GM18519 (cell line): Measurements from ENCODE around the gene RGS11.

Source experiments
- ATAC-seq: cut with Tn5 transposase; IDR thresholded peaks from one replicate; pipeline ENCODE4 v1.9.1; 2021; ENCODE audit warnings: mild to moderate bottlenecking, moderate library complexity; ENCODE audit not compliant: unreplicated experiment, low FRiP score

RGS11 gene

DNA sequence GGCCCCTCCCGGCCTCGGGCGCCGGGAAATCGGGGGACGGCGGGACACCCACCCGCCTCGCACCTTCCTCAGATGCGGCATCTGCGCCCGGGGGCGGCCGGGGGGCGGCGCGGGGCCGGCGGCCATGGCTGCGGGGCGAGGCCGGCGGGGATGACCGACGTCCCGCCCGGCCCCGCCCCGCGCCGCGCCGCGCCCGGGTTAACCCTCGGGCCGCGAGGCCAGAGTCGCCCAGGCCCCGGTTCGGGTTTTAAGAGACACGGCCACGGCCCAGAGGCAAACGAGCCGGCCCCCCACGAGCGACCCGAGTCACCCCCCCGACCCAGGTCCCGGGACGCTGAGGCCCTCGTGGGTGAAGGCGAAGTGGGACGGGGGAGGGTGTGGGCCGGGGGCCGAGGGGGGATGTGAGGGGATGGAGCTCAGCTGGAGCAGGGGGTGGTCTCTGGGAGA is at the start of gene RGS11:
Gene RGS11, minus strand, starts transcription at position 159 of the 447 bp plus-strand sequence. Its CDS starts 33 bp downstream, at position 126.
- ATAC-seq = no peak

DNA sequence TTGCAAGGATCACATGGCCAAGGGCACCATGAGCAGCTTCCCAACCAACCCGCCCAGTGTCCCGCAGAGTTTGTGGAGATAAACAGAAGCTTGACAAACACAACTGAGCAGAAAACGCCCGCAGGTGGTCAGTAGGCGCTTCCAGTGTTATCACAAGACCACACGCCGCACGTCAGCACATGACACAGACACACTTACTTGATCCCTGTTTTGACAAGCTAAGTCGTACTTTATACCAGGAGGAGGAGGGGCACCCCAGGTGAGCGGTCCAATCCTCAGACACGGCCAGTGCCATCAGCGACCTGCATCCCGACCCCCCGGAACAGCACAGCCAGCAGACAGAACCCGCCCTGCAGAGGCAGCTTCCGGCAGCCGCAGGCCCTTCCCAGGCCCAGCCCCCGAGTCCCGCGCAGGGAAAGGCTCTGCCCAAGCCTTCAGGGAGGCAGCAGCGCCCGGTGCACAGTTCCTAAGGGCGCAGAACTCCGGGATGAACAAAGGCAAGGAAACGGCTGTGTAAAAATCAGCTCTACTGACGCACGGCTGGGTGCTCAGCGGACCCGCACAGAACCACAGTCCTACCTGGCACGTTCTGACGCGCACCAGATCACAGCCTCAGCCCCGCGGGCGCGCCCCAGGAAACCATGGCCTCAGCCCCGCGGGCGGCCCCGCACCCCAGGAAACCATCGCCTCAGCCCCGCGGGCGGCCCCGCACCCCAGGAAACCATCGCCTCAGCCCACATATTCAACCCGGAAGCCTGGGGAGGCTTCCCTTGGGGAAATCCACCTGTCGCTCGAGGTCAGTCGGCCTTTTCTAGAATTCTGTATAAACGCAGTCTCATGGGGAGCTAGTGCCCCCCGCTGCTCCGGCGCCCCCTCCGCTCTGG is 48.9 kb upstream of the RGS11 start:
- ATAC-seq = no peak

DNA sequence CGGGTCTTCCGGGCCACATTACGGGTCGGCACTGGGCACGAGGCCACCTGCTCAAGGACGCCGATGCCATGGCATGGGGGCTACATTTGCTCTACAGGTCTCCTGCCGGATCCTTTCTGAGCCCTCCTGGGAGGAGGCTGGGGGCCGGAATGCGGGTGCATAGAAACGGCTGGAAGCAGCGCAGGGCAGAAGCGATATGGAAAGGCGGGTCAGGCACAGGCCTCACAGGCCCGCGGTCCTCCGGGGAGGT is 48.4 kb upstream of the RGS11 start:
- ATAC-seq = no peak

DNA sequence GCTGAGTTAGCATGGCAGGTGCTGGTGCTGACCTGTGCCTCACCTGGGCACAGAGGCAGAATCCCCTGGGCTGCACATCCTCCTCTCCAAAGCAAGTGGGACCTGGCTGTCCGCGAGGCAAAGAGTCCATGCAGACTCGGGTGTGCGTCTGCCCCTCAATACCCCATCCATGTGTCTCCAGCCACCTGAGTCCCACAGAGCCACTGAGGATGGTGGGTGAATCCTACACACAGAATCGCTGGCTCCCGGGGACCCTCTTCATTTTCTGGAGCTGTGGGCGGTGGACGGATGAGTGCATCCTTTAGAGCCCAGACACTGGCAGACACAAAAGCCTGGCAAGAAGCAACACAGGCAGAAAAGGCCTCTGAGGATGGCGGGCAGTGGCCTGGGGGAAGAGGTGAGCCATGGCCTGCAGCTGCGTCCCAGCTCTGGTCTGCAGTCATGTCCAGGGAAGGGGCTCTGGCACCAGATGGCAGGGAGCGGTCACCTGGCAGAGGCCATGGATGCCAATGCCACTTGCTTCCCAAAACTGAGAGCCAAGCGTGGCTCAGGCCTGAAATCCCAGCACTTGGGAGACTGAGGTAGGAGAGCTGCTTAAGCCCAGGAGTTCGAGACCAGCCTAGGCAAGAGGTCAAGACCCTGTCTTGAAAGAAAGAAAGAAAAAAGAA is 46.9 kb upstream of the RGS11 start:
- ATAC-seq = no peak

DNA sequence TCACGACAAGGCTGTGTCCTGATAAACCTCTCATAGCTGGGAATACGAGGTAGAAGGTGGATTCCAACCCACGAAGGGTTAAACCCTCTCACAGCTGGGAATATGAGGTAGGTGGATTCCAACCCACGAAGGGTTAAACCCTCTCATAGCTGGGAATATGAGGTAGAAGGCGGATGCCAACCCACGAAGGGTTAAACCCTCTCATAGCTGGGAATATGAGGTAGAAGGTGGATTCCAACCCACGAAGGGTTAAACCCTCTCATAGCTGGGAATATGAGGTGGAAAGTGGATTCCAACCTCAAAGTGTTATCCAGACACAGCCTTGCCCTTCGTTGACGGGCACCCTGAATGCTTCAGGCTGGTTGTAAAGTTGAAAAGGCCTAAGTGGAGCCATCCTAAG is 45.8 kb upstream of the RGS11 start:
- no peak for ATAC-seq

DNA sequence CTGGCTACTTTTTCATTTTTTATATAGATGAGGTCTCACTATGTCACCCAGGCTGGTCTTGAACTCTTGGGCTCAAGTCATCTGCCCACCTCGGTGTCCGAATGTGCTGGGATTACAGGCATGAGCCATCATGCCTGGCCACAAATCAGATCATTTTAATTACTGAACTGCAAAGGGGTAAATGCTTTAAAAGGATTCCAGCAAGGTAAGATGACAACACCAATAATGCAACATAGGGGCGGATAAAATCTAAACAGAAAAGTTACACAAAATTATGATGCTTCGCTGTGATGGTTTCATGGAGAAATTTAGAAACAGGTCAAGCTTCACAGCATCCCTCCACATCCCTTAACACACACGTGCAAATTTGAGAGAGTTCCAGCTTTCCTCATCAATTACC is 44.5 kb upstream of the RGS11 start:
- ATAC-seq = no peak

DNA sequence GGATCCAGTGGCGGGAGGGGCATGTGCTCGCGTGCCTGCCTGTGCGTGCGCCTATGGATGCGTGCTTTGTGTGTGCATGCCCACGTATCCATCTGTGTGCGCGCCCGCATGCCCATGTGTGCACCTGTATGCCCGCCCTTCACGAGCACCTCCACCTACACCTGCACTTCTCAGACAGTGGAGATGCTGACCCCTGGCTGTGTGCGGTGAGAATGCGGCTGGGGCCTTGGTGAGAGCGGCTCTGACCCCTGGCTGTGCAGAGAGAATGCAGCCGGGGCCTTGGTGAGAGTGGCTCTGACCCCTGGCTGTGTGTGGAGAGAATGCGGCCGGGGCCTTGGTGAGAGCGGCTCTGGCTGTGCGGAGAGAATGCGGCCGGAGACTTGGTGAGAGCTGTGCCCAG is 42.9 kb upstream of the RGS11 start:
- ATAC-seq = no peak

DNA sequence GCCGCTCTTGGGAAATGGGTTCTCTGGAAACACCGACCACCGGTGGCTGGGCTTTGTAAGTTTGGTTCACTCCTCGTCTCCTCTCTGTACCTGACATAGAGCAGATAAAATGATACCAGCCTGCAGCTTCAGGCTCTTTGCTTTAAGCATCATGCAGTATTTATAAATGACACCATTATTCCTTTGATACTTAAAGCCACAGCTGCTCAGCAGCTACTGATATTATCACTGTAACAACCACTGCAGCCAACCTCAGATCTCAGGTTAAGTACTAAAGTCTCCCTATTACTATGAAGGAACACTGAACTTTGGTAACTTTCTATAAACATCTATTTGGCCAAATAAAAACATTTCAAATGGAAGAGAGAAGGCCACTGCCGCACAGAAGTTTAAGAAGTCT is 41.8 kb upstream of the RGS11 start:
- no peak for ATAC-seq

DNA sequence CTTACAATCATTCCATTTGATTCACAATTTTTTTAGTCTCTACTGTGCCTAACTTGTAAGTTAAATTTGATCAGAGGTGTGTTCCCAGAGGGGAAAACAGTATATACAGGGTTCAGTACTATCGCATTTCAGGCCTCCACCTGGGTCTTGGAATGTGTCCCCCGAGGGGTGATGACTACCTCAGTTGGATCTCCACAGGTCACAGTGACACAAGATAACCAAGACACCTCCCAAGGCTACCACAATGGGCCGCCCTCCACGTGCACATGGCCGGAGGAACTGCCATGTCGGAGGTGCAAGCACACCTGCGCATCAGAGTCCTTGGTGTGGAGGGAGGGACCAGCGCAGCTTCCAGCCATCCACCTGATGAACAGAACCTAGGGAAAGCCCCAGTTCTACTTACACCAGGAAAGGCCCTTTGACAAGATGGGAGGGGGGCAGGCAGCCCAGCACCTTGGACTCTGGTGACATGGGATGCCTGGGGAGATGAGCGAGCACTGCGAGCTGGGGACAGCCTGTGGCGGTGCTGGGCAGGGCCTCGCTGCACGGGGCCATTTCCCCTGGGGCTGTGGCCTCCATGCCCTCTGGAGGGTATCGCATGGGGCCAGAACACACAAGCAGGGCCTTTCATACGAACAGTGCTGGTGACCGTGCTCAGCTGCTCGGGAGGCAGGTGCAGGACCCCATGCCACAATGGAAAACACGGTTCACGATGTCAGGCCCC is 41.2 kb upstream of the RGS11 start:
- ATAC-seq = no peak

DNA sequence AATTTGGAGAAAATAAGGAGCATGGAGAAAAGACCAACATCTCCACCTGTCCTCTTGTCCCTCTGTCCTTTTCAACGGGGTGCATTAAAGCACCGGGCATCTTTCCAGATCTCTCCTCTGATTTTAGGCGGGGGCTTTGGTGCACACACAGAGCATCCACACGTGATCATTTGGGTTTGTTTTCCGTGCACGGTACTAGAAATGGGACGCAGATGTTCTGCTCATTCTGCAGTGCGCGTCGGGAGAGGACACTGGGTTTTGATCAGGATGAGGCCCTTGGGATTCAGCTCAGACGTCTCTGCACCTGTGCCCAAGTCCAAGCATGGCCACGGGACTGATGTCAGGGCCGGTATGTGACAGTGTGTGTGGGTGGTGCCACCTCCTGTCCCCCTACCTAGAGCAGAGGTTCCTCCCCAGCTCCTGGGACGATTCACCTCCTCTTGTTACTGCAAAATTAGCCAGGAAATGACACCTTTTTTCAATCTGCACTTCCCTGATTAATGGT is 39.1 kb upstream of the RGS11 start:
- no peak for ATAC-seq

DNA sequence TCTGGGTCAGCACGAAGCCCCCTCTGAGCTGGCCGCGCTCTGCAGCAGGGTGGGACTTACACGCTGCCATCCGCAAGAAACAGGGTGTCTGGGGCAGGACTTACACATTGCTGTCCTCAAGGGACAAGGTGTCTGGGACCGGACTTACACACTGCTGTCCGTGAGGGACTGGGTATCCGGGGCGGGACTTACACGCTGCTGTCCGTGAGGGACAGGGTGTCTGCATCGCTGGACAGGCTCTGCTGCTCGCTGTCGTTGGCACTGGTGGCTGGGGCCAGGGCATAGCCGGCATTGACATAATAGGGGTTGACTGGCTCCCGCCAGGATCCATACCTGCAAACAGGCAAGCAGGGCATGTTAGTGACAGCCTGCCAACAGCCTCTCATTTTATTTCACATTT is 38.6 kb upstream of the RGS11 start:
- no peak for ATAC-seq

DNA sequence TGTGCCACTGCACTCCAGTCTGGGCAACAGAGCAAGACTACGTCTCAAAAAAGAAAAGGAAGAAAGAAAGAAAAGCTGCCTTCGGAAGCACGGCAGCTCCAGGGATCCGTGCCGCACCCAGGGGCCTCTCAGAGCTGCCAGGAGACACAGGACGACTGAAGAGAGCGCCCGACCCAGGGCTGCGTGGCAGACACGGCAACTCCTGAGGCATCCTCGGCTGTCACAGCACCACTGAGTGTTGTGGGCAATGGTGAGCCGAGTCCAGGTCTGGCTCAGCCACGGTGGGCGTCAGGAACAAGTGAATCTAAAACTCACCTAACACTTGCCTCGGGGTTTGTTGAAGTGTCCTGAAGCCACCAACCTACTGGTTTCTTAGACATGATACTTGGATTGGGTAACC is 36.0 kb upstream of the RGS11 start:
- no peak for ATAC-seq

DNA sequence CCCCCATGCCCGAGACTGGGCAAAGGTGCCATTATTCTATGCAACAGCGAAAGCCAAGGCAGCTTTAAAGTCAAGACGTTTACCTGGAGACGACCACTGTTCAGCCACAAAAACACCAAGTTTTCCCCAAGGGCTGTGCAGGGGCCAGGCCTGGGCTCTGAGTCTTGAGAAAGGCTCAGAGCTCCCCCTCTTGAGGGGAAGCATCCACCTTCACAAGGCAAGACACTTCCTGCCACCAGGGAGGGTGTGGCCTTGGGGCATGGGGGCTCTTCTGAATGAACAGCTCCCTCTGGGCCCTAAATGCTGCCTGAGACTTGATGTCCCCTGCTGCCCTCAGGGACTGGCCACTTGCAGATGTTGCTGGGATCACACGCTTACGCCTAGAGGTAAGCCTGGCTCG is 33.7 kb upstream of the RGS11 start:
- no peak for ATAC-seq

DNA sequence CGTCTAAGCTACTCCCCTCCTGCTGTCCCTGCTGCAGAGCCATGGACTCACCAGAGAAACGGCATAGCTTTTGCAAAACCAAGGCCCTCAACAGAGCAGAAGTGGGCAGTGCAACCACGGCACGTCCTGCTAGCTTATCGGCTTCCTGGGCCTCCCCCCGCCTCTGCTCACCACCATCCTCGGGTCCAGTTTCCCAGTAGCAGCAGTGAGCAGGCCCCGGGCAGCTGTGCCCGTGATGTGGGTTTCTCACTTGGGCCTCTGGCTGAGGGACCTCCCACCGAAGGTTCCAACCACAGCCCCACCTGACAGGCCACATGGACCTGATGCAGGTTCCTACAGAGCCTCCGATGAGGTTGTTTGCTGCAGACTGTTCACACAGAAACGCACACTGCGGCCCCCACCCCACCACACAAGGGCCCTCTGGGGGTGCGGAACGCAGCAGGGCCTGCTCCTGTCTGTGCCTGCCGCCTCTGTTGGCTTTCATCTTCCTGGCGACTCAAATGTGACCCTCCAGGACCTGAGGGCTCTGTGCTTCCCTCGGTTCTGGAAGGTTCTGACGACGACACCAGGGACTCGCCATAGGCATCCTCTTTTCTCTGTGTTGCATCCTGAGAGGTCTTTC is 32.1 kb upstream of the RGS11 start:
- no peak for ATAC-seq

DNA sequence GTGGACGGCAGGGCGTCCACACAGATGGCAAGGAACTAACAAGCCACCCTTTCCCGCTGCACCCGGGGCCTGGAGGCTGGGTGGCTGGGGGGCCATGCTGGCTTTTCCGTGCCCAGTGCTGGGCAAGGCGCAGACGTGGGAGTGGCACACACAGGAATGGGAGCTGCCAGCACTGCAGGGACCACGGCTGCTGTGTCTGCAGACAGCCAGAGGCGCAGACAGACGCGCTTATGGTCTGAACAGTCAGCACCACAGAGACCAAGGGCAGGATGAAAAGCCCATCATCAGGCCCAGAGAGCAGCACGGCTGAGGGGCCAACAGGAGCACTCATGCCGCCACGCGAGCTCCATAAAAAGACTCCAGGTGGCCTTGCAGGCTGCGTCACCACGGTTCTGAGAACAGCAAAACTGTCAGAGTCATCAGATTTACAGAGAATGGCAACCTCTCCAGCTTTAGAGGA is 31.2 kb upstream of the RGS11 start:
- no peak for ATAC-seq

DNA sequence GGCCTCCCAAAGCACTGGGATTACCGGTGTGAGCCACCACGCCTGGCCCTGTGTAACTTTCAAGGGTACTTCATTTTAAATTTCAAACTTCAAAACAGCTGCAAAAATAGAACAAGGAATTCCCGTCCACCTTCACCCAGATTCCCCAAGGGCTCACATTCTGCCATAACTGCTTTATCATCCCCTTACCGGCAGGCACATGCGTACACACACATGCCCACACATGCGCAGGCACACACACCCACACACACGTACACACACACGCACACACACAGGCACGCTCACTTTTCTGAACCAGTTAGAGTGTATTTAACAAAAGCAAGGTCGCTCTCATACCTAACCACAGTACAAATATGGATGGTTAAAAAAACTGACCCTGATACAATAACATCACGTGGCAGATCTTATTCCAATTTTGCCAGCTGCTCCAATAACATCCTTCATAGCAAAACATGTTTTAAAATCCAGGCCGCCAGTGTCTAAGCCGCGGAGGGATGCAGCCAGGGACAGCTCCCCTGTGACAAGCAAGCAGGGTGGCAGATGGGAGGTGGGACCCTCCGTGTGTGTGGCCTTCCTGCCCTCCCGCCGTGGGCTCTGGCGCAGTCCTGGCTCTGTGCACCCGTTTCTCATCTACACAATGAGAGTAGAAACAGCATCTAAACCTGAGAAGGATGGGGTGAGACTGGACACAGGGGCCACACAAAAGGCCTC is 30.3 kb upstream of the RGS11 start:
- ATAC-seq = no peak

DNA sequence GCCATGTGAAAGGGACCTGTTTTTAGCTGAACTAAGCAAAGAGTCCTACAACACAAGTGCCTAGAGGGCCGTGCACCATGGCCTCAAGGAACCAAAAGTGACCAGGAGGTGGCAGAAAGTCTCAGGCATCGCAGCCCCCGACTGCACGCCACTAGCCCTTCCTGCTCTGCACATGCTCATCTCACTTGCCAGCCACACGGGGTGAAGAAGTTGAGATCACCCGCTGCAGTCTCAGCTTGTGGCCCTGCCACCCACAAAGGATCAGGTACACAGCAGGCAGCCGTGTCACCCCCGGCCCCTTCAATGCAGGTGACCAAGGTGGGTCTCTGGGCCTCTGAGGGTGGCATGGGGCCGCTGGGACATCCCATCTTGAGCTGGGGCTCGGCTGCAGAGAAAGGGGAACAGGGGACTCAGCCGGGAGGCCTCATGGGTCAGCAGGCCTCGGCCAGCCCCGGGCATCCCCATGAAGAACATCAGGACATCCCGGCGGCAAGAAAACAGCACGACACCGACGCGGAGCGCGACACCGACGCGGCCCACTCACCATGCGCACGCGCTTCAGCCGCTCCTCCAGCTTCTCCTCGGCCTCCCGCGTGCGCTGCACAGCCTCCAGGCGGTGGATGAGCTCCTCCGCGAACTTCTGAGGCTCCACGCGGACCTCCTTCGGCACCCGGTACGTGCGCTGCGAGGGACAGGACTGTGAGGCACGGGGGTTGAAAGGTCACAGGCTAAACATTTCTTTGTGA is 28.2 kb upstream of the RGS11 start:
- no peak for ATAC-seq

DNA sequence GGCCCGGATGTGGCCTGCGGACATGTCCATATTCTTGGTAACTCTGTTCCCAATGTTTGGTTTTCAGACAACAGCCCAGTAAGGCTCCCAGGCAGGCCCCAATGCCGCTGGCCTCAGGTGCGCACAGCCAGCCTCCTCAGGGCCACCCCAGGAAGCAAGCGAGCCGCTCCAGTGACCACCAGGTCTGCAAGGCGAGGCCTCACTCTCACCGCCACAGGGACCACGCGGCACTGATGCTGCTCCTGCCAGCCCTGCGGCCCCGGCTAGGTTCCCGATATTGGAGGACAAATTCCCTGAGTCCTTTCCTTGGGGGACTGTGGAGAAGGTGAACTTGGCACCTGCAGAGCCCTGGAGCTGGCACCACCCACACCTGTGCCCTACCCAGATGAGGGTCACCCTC is 26.2 kb upstream of the RGS11 start:
- ATAC-seq = no peak

DNA sequence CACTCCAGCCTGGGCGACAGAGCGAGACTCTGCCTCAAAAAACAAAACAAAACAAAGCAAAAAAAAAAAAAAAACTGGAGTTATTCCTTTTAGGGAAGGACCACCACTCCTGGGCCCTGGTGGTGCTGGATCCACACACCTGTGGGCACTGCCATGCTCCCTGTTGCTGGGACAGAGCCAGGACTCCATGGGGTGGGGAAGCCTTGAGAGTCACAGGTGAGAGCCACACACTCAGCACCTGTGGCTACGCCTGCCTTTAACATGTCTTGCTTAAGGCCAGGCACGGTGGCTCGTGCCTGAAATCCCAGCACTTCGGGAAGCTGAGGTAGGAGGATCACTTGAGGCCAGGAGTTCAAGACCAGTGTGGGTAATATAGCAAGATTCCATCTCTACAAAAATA is 25.5 kb upstream of the RGS11 start:
- ATAC-seq = no peak

DNA sequence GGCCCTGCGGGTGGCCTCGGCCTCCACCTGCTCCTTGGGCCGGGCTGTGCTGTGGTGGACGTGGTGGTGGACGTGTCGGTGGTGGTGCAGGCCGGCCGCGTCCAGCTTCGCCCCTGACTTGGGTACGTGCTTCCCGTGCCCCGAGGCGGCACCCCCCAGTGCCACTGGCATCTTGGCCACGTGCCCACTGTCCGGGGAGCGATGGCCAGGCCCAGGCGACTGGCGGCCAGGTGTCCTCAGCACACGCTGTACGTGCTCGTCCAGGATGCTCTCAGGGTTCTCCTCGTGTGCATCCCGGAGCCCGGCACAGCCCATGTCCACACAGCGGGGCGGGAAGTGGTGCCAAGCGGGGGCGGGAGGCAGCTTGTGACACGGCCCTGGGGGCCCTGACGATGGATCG is 22.1 kb upstream of the RGS11 start:
- ATAC-seq = no peak
